NB4 (cell line): ENCODE measurements around the gene MICOS13.

Source experiments
- CTCF ChIP-seq: IDR thresholded peaks from one replicate; pipeline ENCODE4 v1.5.1; 2012; ENCODE audit warnings: low read depth, low read length
- POLR2A ChIP-seq: IDR thresholded peaks from 2 replicates; pipeline ENCODE4 v1.6.1; 2011; ENCODE audit warnings: mild to moderate bottlenecking; ENCODE audit not compliant: insufficient read length; ENCODE audit errors: extremely low read depth

- TF ChIP-seq CTCF (no peak), POLR2A (no peak)
These were observed 7.4 kb downstream of the MICOS13 start for GRCh38 chr19:5672708-5673459.
